Measurements from ENCODE around the gene MPP2.
"Not testable (repeated sequence)": the region's sequence is repeated elsewhere in the genome, so short reads cannot be mapped to it uniquely, and the experiment has no call there.

The MPP2 gene

GRCh38 chr17:43877031-43877430, 30.3 kb downstream of the MPP2 start:
- DNase-seq (ENCODE audit: low read depth in 2 of 3, low spot score in 1 of 3): no peak

- no peak for DNase-seq (ENCODE audit: low read depth in 2 of 3, low spot score in 1 of 3)
Observed at GRCh38 chr17:43875476-43876147, 31.7 kb downstream of the MPP2 start.

GRCh38 chr17:43874293-43874692, 33.0 kb downstream of the MPP2 start:
- no peak for DNase-seq (ENCODE audit: low read depth in 2 of 3, low spot score in 1 of 3)

DNA sequence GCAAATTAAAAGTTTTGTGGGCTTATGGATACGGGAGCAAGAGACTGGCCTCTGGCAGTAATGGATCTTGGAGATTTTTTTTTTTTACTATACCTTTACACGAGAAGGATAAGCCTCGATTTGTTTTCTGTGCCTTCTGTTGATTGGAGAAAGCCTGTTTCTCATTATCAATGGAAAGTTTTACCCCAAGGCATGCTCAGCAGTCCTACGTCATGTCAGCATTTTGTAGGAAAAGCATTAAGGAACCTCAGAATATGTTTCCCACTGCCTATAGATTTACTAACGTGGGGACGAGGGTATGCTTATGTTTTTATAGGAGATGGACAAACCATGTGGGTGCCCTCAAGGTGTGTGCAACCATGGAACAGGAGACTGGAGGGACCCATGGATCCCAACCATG, 33.5 kb downstream of the MPP2 start:
- no peak for DNase-seq (ENCODE audit: low read depth in 2 of 3, low spot score in 1 of 3)

DNA sequence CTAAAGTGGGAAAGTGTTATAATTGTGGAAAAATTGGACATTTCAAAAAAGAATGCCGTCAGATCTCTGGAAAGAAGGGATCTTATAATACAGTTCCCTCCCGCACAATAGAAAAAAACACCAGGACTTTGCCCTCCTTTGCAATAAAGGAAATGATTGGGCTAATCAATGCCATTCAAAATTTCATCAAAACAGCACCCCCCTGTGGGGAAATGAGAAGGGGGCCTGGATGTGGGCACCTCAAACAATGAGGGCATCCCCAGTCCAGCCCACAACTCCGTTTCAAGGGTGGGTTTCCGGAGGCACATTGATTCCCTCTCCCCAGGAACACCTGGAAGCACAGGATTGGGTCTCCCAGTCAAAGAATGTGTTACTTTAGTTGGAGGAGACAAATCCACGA, 34.2 kb downstream of the MPP2 start:
- no peak for DNase-seq (ENCODE audit: low read depth in 2 of 3, low spot score in 1 of 3)

- no peak for DNase-seq (ENCODE audit: low read depth in 2 of 3, low spot score in 1 of 3)
Observed at GRCh38 chr17:43871946-43872690, 35.2 kb downstream of the MPP2 start.

DNA sequence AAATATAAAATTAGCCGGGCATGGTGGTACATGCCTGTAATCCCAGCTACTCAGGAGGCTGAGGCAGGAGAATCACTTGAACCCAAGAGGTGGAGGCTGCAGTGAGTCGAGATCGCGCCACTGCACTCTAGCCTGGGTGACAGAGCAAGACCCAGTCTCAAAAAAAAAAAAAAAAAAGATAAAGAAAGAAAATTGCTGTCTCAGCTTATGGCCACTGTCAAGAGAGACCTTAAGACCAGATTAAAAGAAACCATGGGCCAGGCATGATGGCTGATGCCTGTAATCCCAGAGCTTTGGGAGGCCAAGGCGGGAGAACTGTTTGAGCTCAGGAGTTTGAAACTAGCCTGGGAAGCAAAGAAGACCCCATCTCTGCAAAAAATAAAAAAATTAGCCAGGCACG, 38.3 kb downstream of the MPP2 start:
- DNase-seq (ENCODE audit: low read depth in 2 of 3, low spot score in 1 of 3): not testable (repeated sequence)

DNA sequence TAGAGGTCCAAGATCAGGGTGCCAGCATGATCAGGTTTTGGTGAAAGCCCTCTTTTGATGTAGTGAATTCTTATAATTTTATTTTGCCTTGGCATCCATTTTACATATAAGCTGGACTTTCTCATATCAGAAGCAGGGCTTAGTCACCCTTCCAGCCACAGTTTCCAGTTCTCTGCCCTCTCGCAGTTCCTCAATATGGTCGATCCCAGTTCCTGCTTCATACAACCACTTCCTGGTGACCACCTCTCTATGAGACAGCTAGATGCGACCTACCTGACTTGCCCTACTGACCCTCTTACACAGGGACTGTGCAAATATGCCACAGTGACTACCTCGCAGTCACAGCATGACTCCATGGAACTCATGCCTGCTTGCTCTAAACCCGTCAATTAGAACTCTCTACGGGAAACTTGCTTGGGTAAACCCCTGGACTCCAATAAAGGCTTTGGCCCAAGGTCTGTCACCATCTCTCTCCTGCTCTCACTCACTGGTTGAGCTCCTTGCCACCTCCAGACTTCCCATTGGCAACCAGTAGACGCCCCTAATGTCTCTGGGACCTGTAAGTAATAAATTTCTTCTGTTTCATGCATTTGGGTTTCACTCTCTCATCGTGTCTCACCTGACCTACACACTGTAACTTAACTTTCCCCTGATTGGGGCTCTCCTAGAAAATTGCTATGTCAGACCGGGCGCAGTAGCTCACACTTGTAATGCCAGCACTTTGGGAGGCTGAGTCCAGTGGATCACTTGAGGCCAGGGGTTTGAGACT, 38.9 kb downstream of the MPP2 start:
- DNase-seq (ENCODE audit: low read depth in 2 of 3, low spot score in 1 of 3): no peak

GRCh38 chr17:43864161-43864984, 43.0 kb downstream of the MPP2 start:
- DNase-seq (ENCODE audit: low read depth in 2 of 3, low spot score in 1 of 3): no peak

- no peak for DNase-seq (ENCODE audit: low read depth in 2 of 3, low spot score in 1 of 3)
Observed at GRCh38 chr17:43861960-43862359, 45.4 kb downstream of the MPP2 start.

DNA sequence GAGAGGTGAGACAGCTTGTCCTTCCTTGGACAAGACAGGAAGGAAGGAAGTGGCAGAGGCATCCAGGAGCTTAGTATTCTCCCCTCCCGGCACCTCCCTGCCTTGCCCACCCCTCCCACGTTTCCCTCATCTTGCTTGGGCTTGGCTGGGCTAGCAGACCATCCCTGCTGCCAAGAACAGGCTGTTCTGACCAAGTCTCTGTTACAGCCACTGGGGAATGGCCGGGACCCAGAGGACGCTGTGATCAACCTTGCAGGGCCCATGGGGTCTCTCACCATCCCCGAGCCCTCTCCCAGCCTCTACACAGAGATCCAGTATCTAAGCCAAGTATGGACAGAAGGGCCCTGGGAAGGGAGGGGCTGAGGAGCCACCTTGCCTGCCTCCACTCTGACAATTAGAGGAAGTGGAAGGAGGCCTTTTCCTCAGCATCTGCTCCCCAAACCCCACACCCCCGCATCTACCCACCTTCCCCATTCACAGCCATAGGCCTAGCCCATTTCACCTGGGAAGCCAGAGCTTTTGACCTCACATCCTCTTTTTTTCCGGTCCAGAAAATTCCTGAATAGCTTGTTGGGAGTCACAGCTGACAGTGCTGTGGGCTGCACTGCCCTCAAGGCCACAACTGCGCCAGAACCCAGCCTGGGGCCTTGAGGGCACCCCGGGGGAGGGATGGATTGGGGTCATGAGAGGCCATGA, 46.3 kb downstream of the MPP2 start:
- DNase-seq (ENCODE audit: low read depth in 2 of 3, low spot score in 1 of 3): no peak

GRCh38 chr17:43860077-43860725, 47.1 kb downstream of the MPP2 start:
- no peak for DNase-seq (ENCODE audit: low read depth in 2 of 3, low spot score in 1 of 3)

DNA sequence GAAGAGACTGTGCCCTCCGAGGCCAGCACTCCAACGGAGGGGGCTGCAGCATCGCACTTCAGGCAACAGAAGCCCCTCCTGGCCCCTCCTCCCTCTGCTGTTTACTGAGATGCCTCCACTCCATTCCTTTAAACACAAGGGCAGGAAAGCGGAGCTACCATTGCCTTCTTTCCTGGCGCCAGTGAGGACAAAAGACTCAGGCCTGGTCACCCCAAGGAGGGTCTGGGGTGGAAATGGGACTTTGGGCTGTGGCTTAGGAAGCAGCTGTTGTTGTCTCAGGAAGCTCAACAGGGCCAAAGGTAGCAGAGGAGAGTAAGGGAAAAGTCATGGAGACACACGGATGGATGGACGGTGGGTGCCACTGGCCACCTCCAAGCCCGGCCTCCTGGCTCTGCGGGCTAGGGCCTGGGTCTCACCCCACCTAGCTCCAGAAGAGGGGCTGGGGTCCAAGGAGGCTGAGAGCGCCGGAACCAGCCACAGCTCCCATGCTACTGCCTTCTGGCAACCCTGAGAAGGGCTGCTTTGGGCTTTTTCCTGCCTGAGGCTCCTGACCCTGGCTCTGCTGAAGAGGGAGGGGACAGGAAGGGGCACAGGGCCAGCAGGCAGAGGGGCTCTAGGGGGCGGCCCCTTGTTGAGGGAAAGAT, 49.3 kb downstream of the MPP2 start:
- DNase-seq (ENCODE audit: low read depth in 2 of 3, low spot score in 1 of 3): no peak

DNA sequence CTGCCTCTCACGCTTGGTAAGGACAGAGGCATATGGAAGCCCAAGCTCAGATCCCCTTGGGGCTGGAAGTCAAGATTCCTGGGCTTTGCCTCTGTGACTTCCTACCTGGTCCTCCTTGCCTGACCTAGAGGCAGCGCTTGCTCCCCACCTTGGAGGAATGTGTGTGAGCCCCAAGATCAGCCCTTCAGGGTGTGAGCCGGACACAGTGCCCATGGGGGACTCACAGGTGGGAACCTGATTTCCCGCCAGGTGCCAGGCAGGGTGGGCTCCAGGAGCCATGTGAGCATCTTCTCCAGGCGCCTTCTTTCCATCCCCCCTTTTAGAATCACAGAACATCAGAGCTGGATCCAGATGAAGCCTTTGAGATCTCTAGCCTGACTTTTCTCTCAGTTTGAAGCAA, 50.2 kb downstream of the MPP2 start:
- DNase-seq (ENCODE audit: low read depth in 2 of 3, low spot score in 1 of 3): no peak

GRCh38 chr17:43856141-43856540, 51.2 kb downstream of the MPP2 start:
- DNase-seq (ENCODE audit: low read depth in 2 of 3, low spot score in 1 of 3): no peak

GRCh38 chr17:43855061-43855460, 52.3 kb downstream of the MPP2 start:
- DNase-seq (ENCODE audit: low read depth in 2 of 3, low spot score in 1 of 3): no peak

DNA sequence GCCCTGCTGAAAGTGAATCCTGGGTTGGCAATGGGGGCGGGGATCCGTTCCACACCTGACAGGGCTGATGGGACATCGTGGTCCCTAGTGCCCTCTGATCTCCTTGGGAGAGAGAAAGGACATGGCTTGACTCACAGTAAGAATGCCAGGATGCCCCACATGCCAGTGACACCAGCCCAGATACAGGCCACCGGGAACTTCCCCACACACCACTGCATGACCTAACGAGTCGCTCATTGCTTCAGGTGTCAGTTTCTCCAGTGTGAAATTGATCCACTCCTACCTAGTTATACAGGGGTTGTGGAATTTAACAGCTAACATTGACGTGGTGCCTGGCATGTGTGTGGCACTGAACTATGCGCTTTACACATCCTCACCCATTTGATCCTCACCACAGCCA, 52.8 kb downstream of the MPP2 start:
- DNase-seq (ENCODE audit: low read depth in 2 of 3, low spot score in 1 of 3): no peak

DNA sequence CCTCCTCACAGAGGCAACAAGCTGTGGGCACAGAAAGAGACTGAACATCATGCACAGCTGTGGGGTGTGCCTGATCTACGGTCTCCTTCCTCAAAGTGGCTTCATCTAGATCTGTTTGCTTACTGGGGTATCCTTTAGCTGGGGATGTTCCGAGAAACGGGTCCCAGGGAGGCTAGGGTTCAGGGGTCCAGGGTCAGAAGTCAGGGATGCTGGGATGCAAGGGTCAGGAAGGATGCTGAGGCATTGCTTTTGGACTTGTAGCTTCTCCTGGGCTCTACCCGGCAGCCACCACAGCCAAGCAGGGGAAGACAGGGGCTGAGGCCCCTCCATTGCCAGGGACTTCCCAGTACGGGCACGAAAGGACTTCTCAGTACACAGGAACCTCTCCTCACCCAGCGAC, 53.8 kb downstream of the MPP2 start:
- DNase-seq (ENCODE audit: low read depth in 2 of 3, low spot score in 1 of 3): no peak

DNA sequence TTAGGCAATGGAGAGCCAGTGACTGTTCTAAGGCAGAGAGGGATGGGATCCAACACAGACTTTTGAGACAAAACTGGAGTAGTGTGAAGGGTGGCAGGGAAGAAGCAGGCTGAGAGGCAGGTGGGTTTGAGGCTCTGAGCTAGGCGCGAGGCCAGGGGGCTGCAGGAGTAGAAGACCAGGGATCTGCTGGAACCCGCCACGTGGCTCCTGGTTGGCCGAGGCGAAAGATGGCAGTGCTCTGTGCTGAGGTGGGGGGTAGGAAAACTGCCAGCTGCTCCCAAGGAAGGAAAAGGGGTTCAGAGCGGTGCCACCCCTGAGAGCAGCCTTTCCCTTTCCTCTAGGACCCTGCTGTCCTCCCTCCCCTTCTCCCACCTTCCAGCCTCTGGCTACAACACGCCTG, 54.8 kb downstream of the MPP2 start:
- DNase-seq (ENCODE audit: low read depth in 2 of 3, low spot score in 1 of 3): no peak

DNA sequence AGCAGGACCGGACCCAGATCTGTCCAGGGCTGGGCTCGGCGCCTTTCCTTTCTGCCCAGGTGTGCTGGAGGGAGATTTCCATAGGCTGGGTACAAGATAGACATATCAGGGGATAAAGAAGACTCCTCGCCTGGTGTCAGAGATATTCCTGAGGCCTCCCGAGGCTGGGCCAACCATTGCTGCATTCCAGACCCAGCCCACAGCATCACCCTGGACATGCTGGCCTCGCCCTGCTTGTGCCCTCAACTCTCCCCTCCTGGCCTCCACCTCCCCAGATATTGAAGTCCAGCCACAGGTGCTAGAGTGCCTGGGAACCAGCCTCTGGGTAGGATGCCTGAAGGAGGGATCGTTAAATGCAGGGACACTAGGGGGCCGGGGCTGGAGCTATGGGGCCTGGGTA, 58.2 kb downstream of the MPP2 start:
- no peak for DNase-seq (ENCODE audit: low read depth in 2 of 3, low spot score in 1 of 3)
